Astrocyte (in vitro differentiated cells and primary cell): ENCODE data around the gene CSNK1G2. TPM values are rescaled to one million over a fixed set of nuclear protein-coding genes. Genes with fewer than 3 reads are reported as not detected.

ENCODE experiments used
- DNase-seq: peaks from one replicate; pipeline ENCODE4 v3.0.0-alpha.2; 2010; ENCODE audit warnings: low read depth
- FAIRE-seq: peaks from 2 replicates; lab custom pipeline; 2011; peaks lifted over from hg19 to GRCh38; lab: Jason Lieb, UNC
- H2AFZ ChIP-seq: 2 replicates; pipeline ENCODE4 v1.6.0; 2012; ENCODE audit warnings: low read depth, low read length, inconsistent platforms
- H3K27ac ChIP-seq: 2 replicates; pipeline ENCODE4 v1.5.1; 2011; ENCODE audit warnings: low read depth, low read length, inconsistent platforms
- H3K27me3 ChIP-seq: 2 replicates; pipeline ENCODE4 v1.6.0; 2011; ENCODE audit warnings: low read length, inconsistent platforms; ENCODE audit not compliant: insufficient read depth
- H3K36me3 ChIP-seq: 2 replicates; pipeline ENCODE4 v1.5.1; 2011; ENCODE audit warnings: low read length, inconsistent platforms; ENCODE audit not compliant: insufficient read depth
- H3K4me1 ChIP-seq: 2 replicates; pipeline ENCODE4 v1.5.1; 2011; ENCODE audit warnings: low read length, inconsistent platforms; ENCODE audit not compliant: insufficient read depth
- H3K4me2 ChIP-seq: 2 replicates; pipeline ENCODE4 v1.6.0; 2012; ENCODE audit warnings: low read length, inconsistent platforms
- H3K4me3 ChIP-seq: 2 replicates; pipeline ENCODE4 v1.5.1; 2011; ENCODE audit warnings: low read depth, mild to moderate bottlenecking, low read length, inconsistent platforms; ENCODE audit not compliant: insufficient read depth
- H3K79me2 ChIP-seq: 2 replicates; pipeline ENCODE4 v1.6.0; 2012; ENCODE audit warnings: mild to moderate bottlenecking, low read length, inconsistent platforms; ENCODE audit not compliant: insufficient read depth
- H3K9ac ChIP-seq: 2 replicates; pipeline ENCODE4 v1.6.0; 2012; ENCODE audit warnings: mild to moderate bottlenecking, low read length, inconsistent platforms
- H3K9me3 ChIP-seq: 2 replicates; pipeline ENCODE4 v1.5.1; 2012; ENCODE audit warnings: low read depth, mild to moderate bottlenecking, low read length, inconsistent platforms; ENCODE audit not compliant: insufficient read depth
- H4K20me1 ChIP-seq: 2 replicates; pipeline ENCODE4 v1.6.0; 2012; ENCODE audit warnings: low read length, inconsistent platforms; ENCODE audit not compliant: insufficient read depth
- H3K27ac Mint-ChIP-seq: one replicate; pipeline ENCODE4 v1.8.0; 2021; ENCODE audit warnings: mild to moderate bottlenecking, mixed read lengths; ENCODE audit not compliant: unreplicated experiment
- H3K27me3 Mint-ChIP-seq: one replicate; pipeline ENCODE4 v1.8.0; 2021; ENCODE audit warnings: low read depth, mixed read lengths; ENCODE audit not compliant: unreplicated experiment
- H3K36me3 Mint-ChIP-seq: one replicate; pipeline ENCODE4 v1.8.0; 2021; ENCODE audit warnings: low read depth, mixed read lengths; ENCODE audit not compliant: unreplicated experiment
- H3K4me1 Mint-ChIP-seq: one replicate; pipeline ENCODE4 v1.8.0; 2021; ENCODE audit warnings: low read depth, mixed read lengths; ENCODE audit not compliant: unreplicated experiment
- H3K4me3 Mint-ChIP-seq: one replicate; pipeline ENCODE4 v1.8.0; 2021; ENCODE audit warnings: mild to moderate bottlenecking, moderate library complexity, mixed read lengths; ENCODE audit not compliant: unreplicated experiment
- H3K9me3 Mint-ChIP-seq: one replicate; pipeline ENCODE4 v1.8.0; 2021; ENCODE audit warnings: mild to moderate bottlenecking, mixed read lengths; ENCODE audit not compliant: unreplicated experiment
- EZH2 ChIP-seq: IDR thresholded peaks from 2 replicates; pipeline ENCODE4 v1.6.1; 2012; ENCODE audit warnings: mild to moderate bottlenecking, low read length, inconsistent platforms; ENCODE audit not compliant: insufficient read depth
- total RNA-seq: library from RNA; stranded (reverse); gene quantifications from 2 replicates; pipeline ENCODE4 v1.2.1, GENCODE V29; 2021
- TF ChIP-seq, protein P1 (sequence below): IDR thresholded peaks from 2 replicates; pipeline ENCODE4 v1.5.1; 2011; ENCODE audit warnings: low read depth, mild to moderate bottlenecking, inconsistent platforms, low read length, moderate library complexity; ENCODE audit not compliant: insufficient read depth

The CSNK1G2 gene
- total RNA-seq, 1 donor from 2014 or later: 64.1 TPM

GRCh38 chr19:1991018-1991913 is 50.3 kb downstream of the CSNK1G2 start:
- FAIRE-seq: no peak
- no peak overlapping the region for H3K4me3 ChIP-seq

DNA sequence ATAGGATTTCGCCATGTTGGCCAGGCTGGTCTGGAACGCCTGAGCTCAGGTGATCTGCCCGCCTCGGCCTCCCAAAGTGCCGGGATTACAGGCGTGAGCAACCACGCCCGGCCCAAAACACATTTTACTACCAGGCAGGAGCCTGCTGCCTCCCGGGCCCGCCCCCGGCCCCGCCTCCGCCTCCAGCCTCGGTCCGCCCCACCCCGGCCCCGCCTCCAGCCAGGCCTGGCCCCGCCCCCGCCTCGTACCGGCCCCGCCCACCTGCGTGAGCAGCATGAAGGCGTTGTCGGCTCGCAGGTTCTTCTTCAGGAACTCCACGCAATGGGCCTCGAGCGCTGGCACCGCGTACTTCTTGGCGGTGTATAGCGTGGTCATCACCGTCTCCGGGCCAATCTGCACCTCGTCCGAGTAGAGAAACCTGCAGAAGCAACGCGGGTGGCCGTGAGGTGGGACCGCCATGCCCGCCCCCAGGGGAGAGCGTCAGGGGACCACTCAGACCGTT is 51.8 kb downstream of the CSNK1G2 start:
- H3K79me2 ChIP-seq: no peaks in the 10 kb centered on the region
- H3K36me3 ChIP-seq: peaks cover 6% of the 10 kb centered on the region
- Mint-ChIP-seq H3K36me3 (peaks cover 23% of the 10 kb centered on the region), H3K9me3 (peaks cover 10% of the 10 kb centered on the region), H3K4me3 (no peak overlapping the region), H3K4me1 (no peaks in the 10 kb centered on the region), H3K27ac (no peak overlapping the region), H3K27me3 (no peaks in the 10 kb centered on the region)
- no peak overlapping the region for H3K4me2 ChIP-seq
- no peak overlapping the region for H3K4me3 ChIP-seq
- no peak for TF ChIP-seq EZH2
- TF ChIP-seq, protein P1, sequence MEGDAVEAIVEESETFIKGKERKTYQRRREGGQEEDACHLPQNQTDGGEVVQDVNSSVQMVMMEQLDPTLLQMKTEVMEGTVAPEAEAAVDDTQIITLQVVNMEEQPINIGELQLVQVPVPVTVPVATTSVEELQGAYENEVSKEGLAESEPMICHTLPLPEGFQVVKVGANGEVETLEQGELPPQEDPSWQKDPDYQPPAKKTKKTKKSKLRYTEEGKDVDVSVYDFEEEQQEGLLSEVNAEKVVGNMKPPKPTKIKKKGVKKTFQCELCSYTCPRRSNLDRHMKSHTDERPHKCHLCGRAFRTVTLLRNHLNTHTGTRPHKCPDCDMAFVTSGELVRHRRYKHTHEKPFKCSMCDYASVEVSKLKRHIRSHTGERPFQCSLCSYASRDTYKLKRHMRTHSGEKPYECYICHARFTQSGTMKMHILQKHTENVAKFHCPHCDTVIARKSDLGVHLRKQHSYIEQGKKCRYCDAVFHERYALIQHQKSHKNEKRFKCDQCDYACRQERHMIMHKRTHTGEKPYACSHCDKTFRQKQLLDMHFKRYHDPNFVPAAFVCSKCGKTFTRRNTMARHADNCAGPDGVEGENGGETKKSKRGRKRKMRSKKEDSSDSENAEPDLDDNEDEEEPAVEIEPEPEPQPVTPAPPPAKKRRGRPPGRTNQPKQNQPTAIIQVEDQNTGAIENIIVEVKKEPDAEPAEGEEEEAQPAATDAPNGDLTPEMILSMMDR: no peak
- no peaks in the 10 kb centered on the region for H3K27me3 ChIP-seq
- peaks cover 8% of the 10 kb centered on the region for H4K20me1 ChIP-seq
- H2AFZ ChIP-seq: no peak overlapping the region
- FAIRE-seq: no peak
- no peak overlapping the region for H3K27ac ChIP-seq
- H3K9ac ChIP-seq: no peak overlapping the region
- no peaks in the 10 kb centered on the region for H3K4me1 ChIP-seq
- no peaks in the 10 kb centered on the region for H3K9me3 ChIP-seq
- DNase-seq: no peak

More at GRCh38 chr19:1991018-1991913, 50.3 kb downstream of the CSNK1G2 start:
- H2AFZ ChIP-seq: no peak overlapping the region
- no peak overlapping the region for H3K27ac ChIP-seq
- H3K4me3 Mint-ChIP-seq: no peak overlapping the region
- H3K4me1 Mint-ChIP-seq: no peaks in the 10 kb centered on the region
- peaks cover 6% of the 10 kb centered on the region for H3K36me3 ChIP-seq
- H3K27me3 ChIP-seq: no peaks in the 10 kb centered on the region
- H3K36me3 Mint-ChIP-seq: peaks cover 17% of the 10 kb centered on the region
- peaks cover 10% of the 10 kb centered on the region for H4K20me1 ChIP-seq
- H3K9me3 Mint-ChIP-seq: peaks cover 6% of the 10 kb centered on the region
- no peak for TF ChIP-seq EZH2
- TF ChIP-seq, protein P1: no peak
- H3K4me2 ChIP-seq: no peak overlapping the region
- H3K4me1 ChIP-seq: no peaks in the 10 kb centered on the region
- DNase-seq: no peak
- H3K79me2 ChIP-seq: no peaks in the 10 kb centered on the region
- H3K9ac ChIP-seq: no peak overlapping the region
- H3K9me3 ChIP-seq: no peaks in the 10 kb centered on the region
- H3K27me3 Mint-ChIP-seq: no peaks in the 10 kb centered on the region
- H3K27ac Mint-ChIP-seq: no peak overlapping the region
